Mesenchymal stem cell (in vitro differentiated cells and primary cell): ENCODE data around the gene RREB1.

Experiments
- DNase-seq: peaks from one replicate; pipeline ENCODE4 v3.0.0-alpha.2; 2013
- H2AFZ ChIP-seq: one replicate; pipeline ENCODE4 v1.6.1; 2013; ENCODE audit warnings: low read depth, mild to moderate bottlenecking, control low read depth, inconsistent platforms, low read length, moderate library complexity
- H2AK5ac ChIP-seq: 2 replicates; pipeline ENCODE4 v1.6.1; 2013; ENCODE audit warnings: low read length, moderate library complexity, mild to moderate bottlenecking, inconsistent platforms; ENCODE audit not compliant: severe bottlenecking
- H2BK120ac ChIP-seq: one replicate; pipeline ENCODE4 v1.6.1; 2013; ENCODE audit warnings: low read depth, mild to moderate bottlenecking, inconsistent platforms, low read length, moderate library complexity
- H2BK12ac ChIP-seq, 2 experiments: one replicate each; pipeline ENCODE4 v1.6.1; 2013; ENCODE audit warnings: inconsistent platforms in 2 of 2, low read length in 2 of 2, mild to moderate bottlenecking in 2 of 2, moderate library complexity in 2 of 2, control low read depth in 1 of 2
- H2BK15ac ChIP-seq: one replicate; pipeline ENCODE4 v1.6.1; 2013; ENCODE audit warnings: mild to moderate bottlenecking, low read depth, inconsistent platforms; ENCODE audit not compliant: poor library complexity, severe bottlenecking
- H2BK5ac ChIP-seq: 2 replicates; pipeline ENCODE4 v1.6.1; 2013; ENCODE audit warnings: low read depth, mild to moderate bottlenecking, low read length, control low read depth, inconsistent platforms; ENCODE audit not compliant: poor library complexity, severe bottlenecking
- H3K14ac ChIP-seq, 2 experiments: one replicate each; pipeline ENCODE4 v1.6.1; 2013; ENCODE audit warnings: inconsistent platforms in 2 of 2, low read length in 2 of 2, control low read depth in 1 of 2, mild to moderate bottlenecking in 1 of 2, moderate library complexity in 1 of 2
- H3K18ac ChIP-seq, 2 experiments: one replicate each; pipeline ENCODE4 v1.6.1; 2013; ENCODE audit warnings: inconsistent platforms in 2 of 2, low read length in 2 of 2, control low read depth in 1 of 2, low read depth in 1 of 2, mild to moderate bottlenecking in 1 of 2
- H3K23ac ChIP-seq, 2 experiments: one replicate each; pipeline ENCODE4 v1.6.1; 2013; ENCODE audit warnings: inconsistent platforms in 2 of 2, low read length in 2 of 2, mild to moderate bottlenecking in 2 of 2, moderate library complexity in 2 of 2, control low read depth in 1 of 2
- H3K27ac ChIP-seq: 2 replicates; pipeline ENCODE4 v1.5.1; 2013; ENCODE audit warnings: mild to moderate bottlenecking, moderate library complexity, low read length, control low read depth, inconsistent platforms; ENCODE audit not compliant: poor library complexity, severe bottlenecking
- H3K27me3 ChIP-seq, 2 experiments: 2 replicates each; pipeline versions ENCODE4 v1.6.1 to v1.7.0; 2013; ENCODE audit warnings: low read length in 2 of 2, mild to moderate bottlenecking in 2 of 2, moderate library complexity in 2 of 2, control low read depth in 1 of 2, inconsistent platforms in 1 of 2; ENCODE audit not compliant: control insufficient read depth in 1 of 2, insufficient read depth in 1 of 2
- H3K36me3 ChIP-seq, 2 experiments: 2 replicates each; pipeline versions ENCODE4 v1.6.1 to v1.7.0; 2013; ENCODE audit warnings: low read length in 2 of 2, control low read depth in 1 of 2, inconsistent platforms in 1 of 2, low read depth in 1 of 2, mild to moderate bottlenecking in 1 of 2; ENCODE audit not compliant: insufficient read depth in 2 of 2, control insufficient read depth in 1 of 2
- H3K4ac ChIP-seq, 2 experiments: one replicate each; pipeline ENCODE4 v1.6.1; 2013; ENCODE audit warnings: inconsistent platforms in 2 of 2, low read length in 2 of 2, mild to moderate bottlenecking in 2 of 2, moderate library complexity in 2 of 2, control low read depth in 1 of 2, low read depth in 1 of 2
- H3K4me1 ChIP-seq: 2 replicates; pipeline ENCODE4 v1.6.1; 2013; ENCODE audit warnings: low read depth, low read length, control low read depth; ENCODE audit not compliant: control insufficient read depth, insufficient read depth
- H3K4me2 ChIP-seq: 2 replicates; pipeline ENCODE4 v1.6.1; 2013; ENCODE audit warnings: low read length, mild to moderate bottlenecking, inconsistent platforms; ENCODE audit not compliant: poor library complexity, severe bottlenecking
- H3K4me3 ChIP-seq, 2 experiments: 2 replicates each; pipeline versions ENCODE4 v1.5.1 to v1.7.0; 2013; ENCODE audit warnings: low read length in 2 of 2, mild to moderate bottlenecking in 2 of 2, control low read depth in 1 of 2, low read depth in 1 of 2; ENCODE audit not compliant: insufficient read depth in 1 of 2
- H3K79me1 ChIP-seq: replicated peaks from 2 replicates; pipeline ENCODE4 v1.6.1; 2013; ENCODE audit warnings: mild to moderate bottlenecking, control low read depth, low read length, inconsistent platforms; ENCODE audit not compliant: poor library complexity, severe bottlenecking
- H3K9ac ChIP-seq: 2 replicates; pipeline ENCODE4 v1.7.0; 2013; ENCODE audit warnings: mild to moderate bottlenecking, low read length, moderate library complexity
- H3K9me3 ChIP-seq: 2 replicates; pipeline ENCODE4 v1.7.0; 2013; ENCODE audit warnings: mild to moderate bottlenecking, low read length; ENCODE audit not compliant: control insufficient read depth
- H4K8ac ChIP-seq: one replicate; pipeline ENCODE4 v1.6.1; 2013; ENCODE audit warnings: inconsistent platforms, mild to moderate bottlenecking, low read length, moderate library complexity
- H4K91ac ChIP-seq: one replicate; pipeline ENCODE4 v1.6.1; 2013; ENCODE audit warnings: mild to moderate bottlenecking, low read length, inconsistent platforms
- WGBS: methylation state at CpG from one replicate; pipeline ENCODE4 v1.1.7; 2013; ENCODE audit warnings: mixed read lengths; 5-methylcytosine and 5-hydroxymethylcytosine counted together

The RREB1 gene

GRCh38 chr6:7142918-7143475 lies 35.2 kb downstream of the RREB1 start:
- H3K4me3 ChIP-seq, result no peak overlapping the region
- H3K27me3 ChIP-seq, result no peaks in the 10 kb centered on the region
- H3K27ac ChIP-seq, result no peak overlapping the region
- H2AK5ac ChIP-seq, result no peak overlapping the region
- H3K14ac ChIP-seq, result no peak overlapping the region
- H2BK5ac ChIP-seq, result no peak overlapping the region
- no peak overlapping the region for H3K18ac ChIP-seq
- H2BK15ac ChIP-seq, result no peak overlapping the region
- no peak overlapping the region for H3K4me2 ChIP-seq
- H3K23ac ChIP-seq, result no peak overlapping the region
- H4K91ac ChIP-seq, result no peak overlapping the region
- no peak overlapping the region for H4K8ac ChIP-seq
- no peak overlapping the region for H2BK120ac ChIP-seq
- WGBS, result 78% methylated on average over 6 of the region's 6 CpGs
- no peak overlapping the region for H3K4ac ChIP-seq
- peak overlapping the region; percentile 8 for H3K9ac ChIP-seq
- no peak overlapping the region for H2BK12ac ChIP-seq
- peaks cover 5% of the 10 kb centered on the region for H3K79me1 ChIP-seq
- H2AFZ ChIP-seq, result no peak overlapping the region
- peaks cover 0 to 5% of the 10 kb centered on the region in 2 experiments for H3K36me3 ChIP-seq
- H3K4me1 ChIP-seq, result peaks cover 25% of the 10 kb centered on the region
- DNase-seq, result no peak
- H3K9me3 ChIP-seq, result no peaks in the 10 kb centered on the region

- H2BK15ac ChIP-seq, result no peak overlapping the region
- peak; percentile 49 for DNase-seq
- H4K91ac ChIP-seq, result no peak overlapping the region
- peaks cover 25% of the 10 kb centered on the region for H3K4me1 ChIP-seq
- no peak overlapping the region for H3K18ac ChIP-seq
- WGBS, result 21% methylated on average over 7 of the region's 7 CpGs
- no peak overlapping the region for H2AFZ ChIP-seq
- no peak overlapping the region for H3K4me3 ChIP-seq
- H3K9me3 ChIP-seq, result no peaks in the 10 kb centered on the region
- H3K79me1 ChIP-seq, result peaks cover 5% of the 10 kb centered on the region
- H4K8ac ChIP-seq, result no peak overlapping the region
- H3K27ac ChIP-seq, result no peak overlapping the region
- no peaks in the 10 kb centered on the region for H3K27me3 ChIP-seq
- no peak overlapping the region for H2BK120ac ChIP-seq
- no peak overlapping the region for H3K14ac ChIP-seq
- H2BK12ac ChIP-seq, result no peak overlapping the region
- no peak overlapping the region for H3K4ac ChIP-seq
- H2AK5ac ChIP-seq, result no peak overlapping the region
- H3K23ac ChIP-seq, result no peak overlapping the region
- H3K4me2 ChIP-seq, result no peak overlapping the region
- peak overlapping the region; percentile 35 for H3K9ac ChIP-seq
- no peak overlapping the region for H2BK5ac ChIP-seq
- H3K36me3 ChIP-seq, result peaks cover 0 to 5% of the 10 kb centered on the region in 2 experiments
These were observed 35.8 kb downstream of the RREB1 start for GRCh38 chr6:7143476-7143974.

GRCh38 chr6:7144872-7145584 lies 37.3 kb downstream of the RREB1 start:
- Histone ChIP-seq H2BK12ac (no peak overlapping the region), H2BK5ac (no peak overlapping the region), H3K4me1 (peaks cover 22% of the 10 kb centered on the region), H2AFZ (no peak overlapping the region), H4K91ac (no peak overlapping the region), H2BK15ac (no peak overlapping the region), H3K9ac (peak overlapping the region; percentile 47), H2BK120ac (no peak overlapping the region), H3K79me1 (peaks cover 5% of the 10 kb centered on the region), H3K18ac (peak overlapping the region in 1 of 2 experiments; percentile 2), H3K9me3 (no peaks in the 10 kb centered on the region), H3K4me2 (no peak overlapping the region), H3K14ac (no peak overlapping the region), H2AK5ac (peak overlapping the region; percentile 86), H3K4me3 (no peak overlapping the region), H3K4ac (no peak overlapping the region), H3K27ac (no peak overlapping the region), H3K36me3 (peaks cover 0 to 5% of the 10 kb centered on the region in 2 experiments), H3K27me3 (no peaks in the 10 kb centered on the region), H4K8ac (no peak overlapping the region), H3K23ac (no peak overlapping the region)
- 68% methylated on average over 4 of the region's 7 CpGs for WGBS
- DNase-seq, result no peak

GRCh38 chr6:7145585-7145884 lies 37.8 kb downstream of the RREB1 start:
- peaks cover 0 to 5% of the 10 kb centered on the region in 2 experiments for H3K36me3 ChIP-seq
- no peak overlapping the region for H3K4me3 ChIP-seq
- H3K27me3 ChIP-seq, result no peaks in the 10 kb centered on the region
- H4K91ac ChIP-seq, result no peak overlapping the region
- H2AK5ac ChIP-seq, result peak overlapping the region; percentile 95
- H3K18ac ChIP-seq, result peak overlapping the region; percentile 2 to 91
- no peak overlapping the region for H2BK5ac ChIP-seq
- DNase-seq, result no peak
- peak overlapping the region in 1 of 2 experiments; percentile 34 for H3K4ac ChIP-seq
- H3K23ac ChIP-seq, result no peak overlapping the region
- WGBS, result 75% methylated on average over 3 of the region's 3 CpGs
- H3K4me1 ChIP-seq, result peaks cover 22% of the 10 kb centered on the region
- H2BK120ac ChIP-seq, result no peak overlapping the region
- H3K27ac ChIP-seq, result peak overlapping the region; percentile 92
- H3K79me1 ChIP-seq, result peaks cover 5% of the 10 kb centered on the region
- H3K4me2 ChIP-seq, result no peak overlapping the region
- no peak overlapping the region for H2BK15ac ChIP-seq
- no peak overlapping the region for H4K8ac ChIP-seq
- no peaks in the 10 kb centered on the region for H3K9me3 ChIP-seq
- H3K9ac ChIP-seq, result peak overlapping the region; percentile 74
- H3K14ac ChIP-seq, result no peak overlapping the region
- H2BK12ac ChIP-seq, result no peak overlapping the region
- no peak overlapping the region for H2AFZ ChIP-seq
